Suprapubic skin (tissue), 4 donors: ENCODE results near the gene TPSB2. TPM values are rescaled to one million over a fixed set of nuclear protein-coding genes. Genes with fewer than 3 reads are reported as not detected.
"Not testable (repeated sequence)": the region's sequence is repeated elsewhere in the genome, so short reads cannot be mapped to it uniquely, and the experiment has no call there.

Source experiments
- DNase-seq, 2 donors: peaks; one replicate each; pipeline ENCODE4 v3.0.0-alpha.2; 2019; ENCODE audit warnings: low spot score in 2 of 2
- H3K27ac ChIP-seq: fragments of 200-600 bp; sonication (generic); one replicate; pipeline ENCODE4 v1.5.1; 2019
- H3K27me3 ChIP-seq: fragments of 200-600 bp; sonication (generic); one replicate; pipeline ENCODE4 v1.5.1; 2019
- H3K36me3 ChIP-seq: fragments of 200-600 bp; sonication (generic); one replicate; pipeline ENCODE4 v1.5.1; 2019
- H3K4me1 ChIP-seq: fragments of 200-600 bp; sonication (generic); one replicate; pipeline ENCODE4 v1.5.1; 2019
- H3K4me3 ChIP-seq: fragments of 200-600 bp; sonication (generic); one replicate; pipeline ENCODE4 v1.5.1; 2019; ENCODE audit warnings: mild to moderate bottlenecking
- H3K9me3 ChIP-seq: fragments of 200-600 bp; sonication (generic); one replicate; pipeline ENCODE4 v1.5.1; 2019
- CTCF ChIP-seq, 2 donors: fragments of 200-600 bp in 1 of 2; fragments of 450-650 bp in 1 of 2; sonication (generic) in 1 of 2; IDR thresholded peaks; one replicate each; pipeline ENCODE4 v1.5.1; 2016 to 2019; ENCODE audit warnings: antibody characterized with exemption in 2 of 2, mild to moderate bottlenecking in 1 of 2, moderate library complexity in 1 of 2
- EP300 ChIP-seq: sonication (generic); formaldehyde crosslinking; IDR thresholded peaks from one replicate; pipeline ENCODE4 v1.6.1; 2017; ENCODE audit warnings: antibody characterized with exemption
- POLR2A ChIP-seq, 2 donors: fragments of 450-650 bp; IDR thresholded peaks; one replicate each; pipeline ENCODE4 v1.6.1; 2017; ENCODE audit warnings: antibody characterized with exemption in 2 of 2, mild to moderate bottlenecking in 2 of 2, moderate library complexity in 2 of 2
- POLR2AphosphoS5 ChIP-seq, 3 donors: sonication (generic); formaldehyde crosslinking; IDR thresholded peaks; one replicate each; pipeline ENCODE4 v1.6.1; 2017; ENCODE audit warnings: antibody characterized with exemption in 3 of 3
- WGBS: methylation state at CpG from one replicate; pipeline ENCODE4 v1.1.5; 2018; 5-methylcytosine and 5-hydroxymethylcytosine counted together
- total RNA-seq, 4 donors: library from RNA; depleted of rRNA; stranded (reverse); fragments of >200 nt; gene quantifications; one replicate each; pipeline ENCODE4 v1.1.0, GENCODE V29; 2016

TPSB2 gene
- total RNA-seq, 4 donors from 2014 or later: 13.0 to 36.9 (median 22.5) TPM

GRCh38 chr16:1258906-1259759 lies 29.1 kb upstream of the TPSB2 start:
- 20% methylated on average over 5 of the region's 42 CpGs for WGBS
- no peak overlapping the region for H3K27ac ChIP-seq
- DNase-seq: peak in 1 of 2 donors; percentile 56
- H3K9me3 ChIP-seq: no peaks in the 10 kb centered on the region
- H3K4me3 ChIP-seq: peak overlapping the region; percentile 28
- no peaks in the 10 kb centered on the region for H3K36me3 ChIP-seq
- no peak for TF ChIP-seq CTCF (IDR thresholded peaks at IDR 0.05)
- no peak for TF ChIP-seq POLR2AphosphoS5 (IDR thresholded peaks at IDR 0.05)
- TF ChIP-seq POLR2A (IDR thresholded peaks at IDR 0.05): no peak
- no peak for TF ChIP-seq EP300
- peaks cover 8% of the 10 kb centered on the region for H3K4me1 ChIP-seq
- peaks cover 86% of the 10 kb centered on the region for H3K27me3 ChIP-seq

- peaks cover 8% of the 10 kb centered on the region for H3K4me1 ChIP-seq
- DNase-seq: peak in 1 of 2 donors; percentile 63
- TF ChIP-seq POLR2A (IDR thresholded peaks at IDR 0.05) (no peak), POLR2AphosphoS5 (IDR thresholded peaks at IDR 0.05) (no peak)
- 43% methylated on average over 1 of the region's 12 CpGs for WGBS
- no peaks in the 10 kb centered on the region for H3K36me3 ChIP-seq
- no peaks in the 10 kb centered on the region for H3K9me3 ChIP-seq
- H3K27me3 ChIP-seq: peaks cover 78% of the 10 kb centered on the region
- H3K27ac ChIP-seq: no peak overlapping the region
- no peak overlapping the region for H3K4me3 ChIP-seq
These were observed 28.2 kb upstream of the TPSB2 start for GRCh38 chr16:1258225-1258600.

GRCh38 chr16:1257561-1258224 lies 27.7 kb upstream of the TPSB2 start:
- Histone ChIP-seq H3K27ac (no peak overlapping the region), H3K36me3 (no peaks in the 10 kb centered on the region), H3K4me1 (peaks cover 8% of the 10 kb centered on the region), H3K9me3 (no peaks in the 10 kb centered on the region), H3K27me3 (peaks cover 73% of the 10 kb centered on the region), H3K4me3 (no peak overlapping the region)
- TF ChIP-seq POLR2A (IDR thresholded peaks at IDR 0.05): no peak
- TF ChIP-seq CTCF (IDR thresholded peaks at IDR 0.05): no peak
- no peak for TF ChIP-seq POLR2AphosphoS5 (IDR thresholded peaks at IDR 0.05)
- TF ChIP-seq EP300: no peak
- peak in 1 of 2 donors; percentile 46 for DNase-seq
- 73% methylated on average over 11 of the region's 34 CpGs for WGBS

GRCh38 chr16:1256874-1257322 lies 26.9 kb upstream of the TPSB2 start:
- DNase-seq: peak in 1 of 2 donors; percentile 59
- 70% methylated on average over 19 of the region's 22 CpGs for WGBS
- Histone ChIP-seq H3K9me3 (no peaks in the 10 kb centered on the region), H3K27ac (no peak overlapping the region), H3K27me3 (peaks cover 65% of the 10 kb centered on the region), H3K4me3 (no peak overlapping the region), H3K4me1 (peaks cover 8% of the 10 kb centered on the region), H3K36me3 (no peaks in the 10 kb centered on the region)
- TF ChIP-seq EP300: no peak
- TF ChIP-seq POLR2AphosphoS5 (IDR thresholded peaks at IDR 0.05): no peak
- TF ChIP-seq POLR2A (IDR thresholded peaks at IDR 0.05): no peak
- TF ChIP-seq CTCF (IDR thresholded peaks at IDR 0.05): no peak

- H3K4me1 ChIP-seq, H3K9me3 ChIP-seq, H3K27ac ChIP-seq, H3K4me3 ChIP-seq, H3K36me3 ChIP-seq, DNase-seq: not testable (repeated sequence)
- 73% methylated on average over 7 of the region's 23 CpGs for WGBS
- peaks cover 60% of the 10 kb centered on the region for H3K27me3 ChIP-seq
These were observed 26.4 kb upstream of the TPSB2 start for GRCh38 chr16:1256296-1256873.

GRCh38 chr16:1255276-1256122 lies 25.5 kb upstream of the TPSB2 start, which contains the start of gene TPSD1:
TSS of gene TPSD1 (plus strand) at chr16:1256069. CDS start at chr16:1256281, 212 bp downstream.
- not testable (repeated sequence) for H3K36me3 ChIP-seq, H3K4me1 ChIP-seq, H3K9me3 ChIP-seq, H3K4me3 ChIP-seq, H3K27ac ChIP-seq
- H3K27me3 ChIP-seq: peaks cover 51% of the 10 kb centered on the region
- peak in 1 of 2 donors; percentile 56 for DNase-seq
- no CpG with 5 or more reads among the region's 26 CpGs for WGBS

- no CpG with 5 or more reads among the region's 3 CpGs for WGBS
- H3K27me3 ChIP-seq: peaks cover 44% of the 10 kb centered on the region
- H3K27ac ChIP-seq, H3K4me3 ChIP-seq, H3K4me1 ChIP-seq, H3K36me3 ChIP-seq, H3K9me3 ChIP-seq: not testable (repeated sequence)
- peak in 1 of 2 donors; percentile 55 for DNase-seq
These were observed 24.8 kb upstream of the TPSB2 start for GRCh38 chr16:1254821-1255220.

- not testable (repeated sequence) for H3K36me3 ChIP-seq, H3K4me3 ChIP-seq, H3K4me1 ChIP-seq, DNase-seq, H3K9me3 ChIP-seq, H3K27ac ChIP-seq
- peaks cover 34% of the 10 kb centered on the region for H3K27me3 ChIP-seq
- no CpG with 5 or more reads among the region's 47 CpGs for WGBS
These were observed 23.8 kb upstream of the TPSB2 start for GRCh38 chr16:1253701-1254364.
